ENCODE data around the gene GAN.

Gene GAN

DNA sequence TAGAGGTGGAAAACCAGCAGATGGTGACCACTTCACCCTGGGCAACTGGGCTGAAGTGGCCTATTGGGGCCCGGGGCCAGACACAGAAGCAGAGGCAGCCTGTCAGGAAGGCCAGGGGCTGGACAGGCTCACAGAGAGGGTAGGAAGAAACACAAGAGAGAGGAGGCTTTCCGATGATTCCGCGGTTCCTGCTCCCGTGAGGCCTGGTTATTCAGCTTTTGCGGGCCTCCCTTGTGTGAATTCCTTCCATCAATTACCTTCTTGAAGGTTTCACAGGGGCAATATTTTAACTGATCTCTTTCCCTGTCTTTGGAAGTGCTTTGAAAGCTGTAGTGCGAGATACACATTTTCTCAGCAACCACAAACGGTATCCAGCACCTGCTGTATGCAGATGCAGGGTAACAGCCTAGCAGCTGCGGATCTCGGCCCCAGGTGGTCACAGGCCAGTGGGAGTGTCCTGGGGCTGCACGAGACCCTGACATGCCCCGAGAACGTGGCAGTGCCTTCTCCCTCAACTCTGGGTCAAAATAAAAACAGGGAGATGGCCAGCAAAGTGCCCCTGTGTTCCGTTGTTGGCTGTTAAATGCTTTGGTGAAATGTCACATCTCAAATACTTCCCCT is 118.3 kb downstream of the GAN start:
- DNase-seq, result no peak

DNA sequence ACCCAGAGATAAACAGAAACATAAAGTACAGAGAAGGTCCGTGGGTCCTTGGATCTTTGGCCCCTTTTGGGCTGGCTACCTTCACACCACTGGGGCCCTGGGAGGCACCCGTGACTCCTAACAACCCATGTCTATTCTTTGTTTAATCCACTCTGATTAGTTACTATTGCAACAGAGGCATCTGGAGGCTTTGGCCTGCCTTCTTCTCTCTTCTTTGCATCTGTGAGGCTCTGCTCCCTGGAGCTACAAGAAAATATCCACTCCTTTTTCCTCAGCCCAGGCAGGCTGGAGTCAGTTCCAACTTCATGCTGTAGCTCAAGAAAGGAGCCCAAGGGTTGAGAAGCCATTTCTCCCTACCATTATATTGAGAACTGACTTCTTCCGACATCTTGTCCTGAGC is 120.3 kb downstream of the GAN start:
- DNase-seq, result no peak

DNA sequence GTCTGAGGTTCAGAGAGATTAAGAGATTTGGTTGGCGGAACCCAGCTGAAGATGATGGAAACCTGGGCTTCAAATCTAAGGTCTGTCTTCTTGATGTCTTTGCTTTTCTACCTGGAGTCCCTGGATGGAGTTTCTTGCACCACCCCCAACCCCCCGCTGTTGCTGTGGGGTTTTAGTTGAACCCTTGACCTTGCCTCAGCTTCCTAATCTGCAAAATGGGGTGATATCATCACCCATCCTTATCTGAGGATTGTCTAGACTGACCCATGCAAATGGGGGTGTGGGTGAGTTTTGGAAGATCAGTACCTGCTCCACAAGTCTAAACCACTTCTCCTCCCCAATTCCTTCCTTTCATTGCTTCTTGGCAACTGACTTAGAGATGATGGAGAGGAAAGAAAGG is 120.8 kb downstream of the GAN start:
- no peak for DNase-seq

DNA sequence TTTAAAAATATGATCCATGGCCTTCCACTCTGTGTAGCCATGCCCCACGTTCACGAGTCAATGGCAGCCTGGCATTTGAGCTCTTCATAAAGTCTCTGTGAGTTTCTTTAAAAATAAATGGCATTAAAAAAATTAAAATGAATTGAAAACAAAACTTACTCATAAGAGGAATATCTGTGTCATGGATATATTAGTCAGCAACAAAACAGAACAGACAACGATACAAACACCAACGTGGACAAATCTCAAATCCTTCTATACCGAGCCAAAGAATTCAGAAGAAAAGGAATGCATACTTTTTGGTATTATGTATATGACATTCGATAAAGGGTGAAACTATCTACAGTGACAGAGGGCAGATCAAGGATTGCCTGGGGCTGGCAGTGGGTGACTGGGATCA is 121.6 kb downstream of the GAN start:
- no peak for DNase-seq

DNA sequence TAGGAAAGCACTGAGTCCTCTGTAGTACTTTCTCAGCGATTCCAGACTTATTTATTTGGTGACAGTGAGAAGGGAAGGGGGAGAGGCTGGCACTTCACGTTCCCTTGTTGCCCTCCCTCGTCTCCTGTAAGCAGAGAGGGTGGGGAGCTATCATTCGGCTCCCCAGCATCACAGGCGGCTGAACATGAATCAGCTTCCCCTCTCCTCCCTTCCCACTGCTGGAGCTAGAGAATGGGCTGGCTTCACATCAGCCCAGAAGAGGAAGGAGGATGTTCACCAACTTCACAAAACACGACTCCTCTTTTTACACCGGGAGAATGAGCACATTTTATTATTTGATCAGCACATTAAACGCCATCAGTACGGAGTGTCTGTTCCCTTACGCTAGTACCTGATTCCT is 123.1 kb downstream of the GAN start:
- no peak for DNase-seq
